GM23338 (cell line): Measurements from ENCODE around the gene KCNK3. TPM values are rescaled to one million over a fixed set of nuclear protein-coding genes. Genes with fewer than 3 reads are reported as not detected.

Experiments
- ATAC-seq: fragments of 200-7000 bp; cut with Tn5 transposase; 3 replicates; pipeline ENCODE4 v1.9.1; 2020
- DNase-seq: peaks from one replicate; pipeline ENCODE4 v3.0.0-alpha.2; 2015; ENCODE audit warnings: low spot score
- H2AFZ ChIP-seq: fragments of 200-600 bp; sonication (generic); 2 replicates; pipeline ENCODE4 v1.8.0; 2016; ENCODE audit warnings: antibody characterized with exemption, mild to moderate bottlenecking, moderate library complexity
- H3F3A ChIP-seq: fragments of 200-600 bp; sonication (generic); replicated peaks from 2 replicates; pipeline ENCODE4 v1.8.0; 2017; ENCODE audit warnings: antibody characterized with exemption, mixed run types, low read depth
- H3K27ac ChIP-seq: fragments of 200-600 bp; sonication (generic); 2 replicates; pipeline ENCODE4 v1.6.1; 2016; ENCODE audit warnings: low read depth
- H3K27me3 ChIP-seq: fragments of 200-600 bp; sonication (generic); 2 replicates; pipeline ENCODE4 v1.8.0; 2016; ENCODE audit warnings: mild to moderate bottlenecking, mixed run types, moderate library complexity; ENCODE audit not compliant: insufficient read depth
- H3K36me3 ChIP-seq: fragments of 200-600 bp; sonication (generic); 2 replicates; pipeline ENCODE4 v1.8.0; 2016; ENCODE audit warnings: mild to moderate bottlenecking; ENCODE audit not compliant: insufficient read depth
- H3K4me1 ChIP-seq: fragments of 200-600 bp; sonication (generic); 2 replicates; pipeline ENCODE4 v1.8.0; 2016; ENCODE audit warnings: mild to moderate bottlenecking, moderate library complexity; ENCODE audit not compliant: insufficient read depth
- H3K4me2 ChIP-seq: fragments of 200-600 bp; sonication (generic); 2 replicates; pipeline ENCODE4 v1.7.1; 2017; ENCODE audit warnings: mixed run types
- H3K4me3 ChIP-seq: fragments of 200-600 bp; sonication (generic); 2 replicates; pipeline ENCODE4 v1.6.1; 2016; ENCODE audit warnings: mixed run types
- H3K79me2 ChIP-seq: fragments of 200-600 bp; sonication (generic); replicated peaks from 2 replicates; pipeline ENCODE4 v1.8.0; 2017; ENCODE audit warnings: mild to moderate bottlenecking; ENCODE audit not compliant: insufficient read depth
- H3K9me2 ChIP-seq: fragments of 200-600 bp; sonication (generic); 2 replicates; pipeline ENCODE4 v1.8.0; 2017; ENCODE audit not compliant: insufficient read depth
- H4K20me1 ChIP-seq: fragments of 200-600 bp; sonication (generic); replicated peaks from 2 replicates; pipeline ENCODE4 v1.8.0; 2017; ENCODE audit warnings: mild to moderate bottlenecking; ENCODE audit not compliant: insufficient read depth
- H3K27ac Mint-ChIP-seq: 2 replicates; pipeline ENCODE4 v1.8.0; 2020; ENCODE audit warnings: inconsistent platforms, mild to moderate bottlenecking, moderate library complexity, mixed read lengths
- H3K27me3 Mint-ChIP-seq: 3 replicates; pipeline ENCODE4 v1.8.0; 2022; ENCODE audit warnings: low read depth, mild to moderate bottlenecking, moderate library complexity, mixed read lengths, inconsistent platforms; ENCODE audit not compliant: insufficient read depth, poor library complexity
- H3K36me3 Mint-ChIP-seq: 3 replicates; pipeline ENCODE4 v1.8.0; 2021; ENCODE audit warnings: low read depth, mild to moderate bottlenecking, inconsistent platforms, moderate library complexity, mixed read lengths
- H3K4me1 Mint-ChIP-seq: 3 replicates; pipeline ENCODE4 v1.8.0; 2020; ENCODE audit warnings: mild to moderate bottlenecking, inconsistent platforms, mixed read lengths
- H3K4me3 Mint-ChIP-seq: 3 replicates; pipeline ENCODE4 v1.8.0; 2021; ENCODE audit warnings: moderate library complexity, mild to moderate bottlenecking, inconsistent platforms, mixed read lengths
- H3K9me3 Mint-ChIP-seq: 3 replicates; pipeline ENCODE4 v1.8.0; 2020; ENCODE audit warnings: moderate library complexity, mild to moderate bottlenecking, inconsistent platforms, mixed read lengths
- EZH2 ChIP-seq: fragments of 200-600 bp; sonication (generic); IDR thresholded peaks from one replicate; pipeline ENCODE4 v1.8.0; 2017; ENCODE audit warnings: antibody characterized with exemption, mild to moderate bottlenecking, low read depth; ENCODE audit not compliant: unreplicated experiment
- EZH2phosphoT487 ChIP-seq: fragments of 200-600 bp; sonication (generic); IDR thresholded peaks from one replicate; pipeline ENCODE4 v1.8.1; 2018; ENCODE audit warnings: antibody characterized with exemption; ENCODE audit not compliant: unreplicated experiment
- JUNB ChIP-seq: IDR thresholded peaks from one replicate; pipeline ENCODE4 v1.6.1; 2016; ENCODE audit warnings: antibody characterized with exemption; ENCODE audit not compliant: unreplicated experiment
- ZNF114 ChIP-seq: fragments of 250-450 bp; sonication (Bioruptor Pico); IDR thresholded peaks from 2 replicates; pipeline ENCODE4 v1.5.0; 2020; ENCODE audit warnings: mild to moderate bottlenecking, moderate library complexity
- polyA plus RNA-seq: library from polyadenylated mRNA; unstranded; fragments of >200 nt; fragmentation: Nextera tagmentation; extraction: Ambion mirVana; gene quantifications from 2 replicates; pipeline ENCODE4 v1.2.1, GENCODE V29; 2016
- total RNA-seq: library from RNA; depleted of rRNA; stranded (reverse); fragments of >200 nt; shearing (Covaris generic); gene quantifications from 2 replicates; pipeline ENCODE4 v1.2.3, GENCODE V29; 2014
- TF ChIP-seq, protein P1 (sequence below): IDR thresholded peaks from one replicate; pipeline ENCODE4 v1.6.1; 2018; ENCODE audit warnings: antibody characterized with exemption; ENCODE audit not compliant: unreplicated experiment
- TF ChIP-seq, protein P2 (sequence below), 2 experiments: fragments of 200-600 bp in 1 of 2; sonication (generic) in 1 of 2; conservative IDR thresholded peaks; 2 replicates each; pipeline versions ENCODE4 v1.5.1 to v1.6.1; 2016 to 2017; ENCODE audit warnings: antibody characterized with exemption in 2 of 2, low read depth in 2 of 2, mild to moderate bottlenecking in 2 of 2, moderate library complexity in 1 of 2
- TF ChIP-seq, protein P3 (sequence below): fragments of 250-450 bp; sonication (Bioruptor Pico); IDR thresholded peaks from 2 replicates; pipeline ENCODE4 v1.5.0; 2020; ENCODE audit warnings: mild to moderate bottlenecking, moderate library complexity

The KCNK3 gene
- total and polyA plus RNA-seq, 2 experiments from 2014 or later = not detected

- no peaks in the 10 kb centered on the region for H3K4me1 ChIP-seq
- TF ChIP-seq, protein P1, sequence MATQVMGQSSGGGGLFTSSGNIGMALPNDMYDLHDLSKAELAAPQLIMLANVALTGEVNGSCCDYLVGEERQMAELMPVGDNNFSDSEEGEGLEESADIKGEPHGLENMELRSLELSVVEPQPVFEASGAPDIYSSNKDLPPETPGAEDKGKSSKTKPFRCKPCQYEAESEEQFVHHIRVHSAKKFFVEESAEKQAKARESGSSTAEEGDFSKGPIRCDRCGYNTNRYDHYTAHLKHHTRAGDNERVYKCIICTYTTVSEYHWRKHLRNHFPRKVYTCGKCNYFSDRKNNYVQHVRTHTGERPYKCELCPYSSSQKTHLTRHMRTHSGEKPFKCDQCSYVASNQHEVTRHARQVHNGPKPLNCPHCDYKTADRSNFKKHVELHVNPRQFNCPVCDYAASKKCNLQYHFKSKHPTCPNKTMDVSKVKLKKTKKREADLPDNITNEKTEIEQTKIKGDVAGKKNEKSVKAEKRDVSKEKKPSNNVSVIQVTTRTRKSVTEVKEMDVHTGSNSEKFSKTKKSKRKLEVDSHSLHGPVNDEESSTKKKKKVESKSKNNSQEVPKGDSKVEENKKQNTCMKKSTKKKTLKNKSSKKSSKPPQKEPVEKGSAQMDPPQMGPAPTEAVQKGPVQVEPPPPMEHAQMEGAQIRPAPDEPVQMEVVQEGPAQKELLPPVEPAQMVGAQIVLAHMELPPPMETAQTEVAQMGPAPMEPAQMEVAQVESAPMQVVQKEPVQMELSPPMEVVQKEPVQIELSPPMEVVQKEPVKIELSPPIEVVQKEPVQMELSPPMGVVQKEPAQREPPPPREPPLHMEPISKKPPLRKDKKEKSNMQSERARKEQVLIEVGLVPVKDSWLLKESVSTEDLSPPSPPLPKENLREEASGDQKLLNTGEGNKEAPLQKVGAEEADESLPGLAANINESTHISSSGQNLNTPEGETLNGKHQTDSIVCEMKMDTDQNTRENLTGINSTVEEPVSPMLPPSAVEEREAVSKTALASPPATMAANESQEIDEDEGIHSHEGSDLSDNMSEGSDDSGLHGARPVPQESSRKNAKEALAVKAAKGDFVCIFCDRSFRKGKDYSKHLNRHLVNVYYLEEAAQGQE = no peak
- TF ChIP-seq EZH2phosphoT487 = no peak
- TF ChIP-seq, protein P2, sequence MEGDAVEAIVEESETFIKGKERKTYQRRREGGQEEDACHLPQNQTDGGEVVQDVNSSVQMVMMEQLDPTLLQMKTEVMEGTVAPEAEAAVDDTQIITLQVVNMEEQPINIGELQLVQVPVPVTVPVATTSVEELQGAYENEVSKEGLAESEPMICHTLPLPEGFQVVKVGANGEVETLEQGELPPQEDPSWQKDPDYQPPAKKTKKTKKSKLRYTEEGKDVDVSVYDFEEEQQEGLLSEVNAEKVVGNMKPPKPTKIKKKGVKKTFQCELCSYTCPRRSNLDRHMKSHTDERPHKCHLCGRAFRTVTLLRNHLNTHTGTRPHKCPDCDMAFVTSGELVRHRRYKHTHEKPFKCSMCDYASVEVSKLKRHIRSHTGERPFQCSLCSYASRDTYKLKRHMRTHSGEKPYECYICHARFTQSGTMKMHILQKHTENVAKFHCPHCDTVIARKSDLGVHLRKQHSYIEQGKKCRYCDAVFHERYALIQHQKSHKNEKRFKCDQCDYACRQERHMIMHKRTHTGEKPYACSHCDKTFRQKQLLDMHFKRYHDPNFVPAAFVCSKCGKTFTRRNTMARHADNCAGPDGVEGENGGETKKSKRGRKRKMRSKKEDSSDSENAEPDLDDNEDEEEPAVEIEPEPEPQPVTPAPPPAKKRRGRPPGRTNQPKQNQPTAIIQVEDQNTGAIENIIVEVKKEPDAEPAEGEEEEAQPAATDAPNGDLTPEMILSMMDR (conservative IDR thresholded peaks at IDR 0.05; ENCODE audit: low read depth in 2 of 2) = no peak
- TF ChIP-seq, protein P3, sequence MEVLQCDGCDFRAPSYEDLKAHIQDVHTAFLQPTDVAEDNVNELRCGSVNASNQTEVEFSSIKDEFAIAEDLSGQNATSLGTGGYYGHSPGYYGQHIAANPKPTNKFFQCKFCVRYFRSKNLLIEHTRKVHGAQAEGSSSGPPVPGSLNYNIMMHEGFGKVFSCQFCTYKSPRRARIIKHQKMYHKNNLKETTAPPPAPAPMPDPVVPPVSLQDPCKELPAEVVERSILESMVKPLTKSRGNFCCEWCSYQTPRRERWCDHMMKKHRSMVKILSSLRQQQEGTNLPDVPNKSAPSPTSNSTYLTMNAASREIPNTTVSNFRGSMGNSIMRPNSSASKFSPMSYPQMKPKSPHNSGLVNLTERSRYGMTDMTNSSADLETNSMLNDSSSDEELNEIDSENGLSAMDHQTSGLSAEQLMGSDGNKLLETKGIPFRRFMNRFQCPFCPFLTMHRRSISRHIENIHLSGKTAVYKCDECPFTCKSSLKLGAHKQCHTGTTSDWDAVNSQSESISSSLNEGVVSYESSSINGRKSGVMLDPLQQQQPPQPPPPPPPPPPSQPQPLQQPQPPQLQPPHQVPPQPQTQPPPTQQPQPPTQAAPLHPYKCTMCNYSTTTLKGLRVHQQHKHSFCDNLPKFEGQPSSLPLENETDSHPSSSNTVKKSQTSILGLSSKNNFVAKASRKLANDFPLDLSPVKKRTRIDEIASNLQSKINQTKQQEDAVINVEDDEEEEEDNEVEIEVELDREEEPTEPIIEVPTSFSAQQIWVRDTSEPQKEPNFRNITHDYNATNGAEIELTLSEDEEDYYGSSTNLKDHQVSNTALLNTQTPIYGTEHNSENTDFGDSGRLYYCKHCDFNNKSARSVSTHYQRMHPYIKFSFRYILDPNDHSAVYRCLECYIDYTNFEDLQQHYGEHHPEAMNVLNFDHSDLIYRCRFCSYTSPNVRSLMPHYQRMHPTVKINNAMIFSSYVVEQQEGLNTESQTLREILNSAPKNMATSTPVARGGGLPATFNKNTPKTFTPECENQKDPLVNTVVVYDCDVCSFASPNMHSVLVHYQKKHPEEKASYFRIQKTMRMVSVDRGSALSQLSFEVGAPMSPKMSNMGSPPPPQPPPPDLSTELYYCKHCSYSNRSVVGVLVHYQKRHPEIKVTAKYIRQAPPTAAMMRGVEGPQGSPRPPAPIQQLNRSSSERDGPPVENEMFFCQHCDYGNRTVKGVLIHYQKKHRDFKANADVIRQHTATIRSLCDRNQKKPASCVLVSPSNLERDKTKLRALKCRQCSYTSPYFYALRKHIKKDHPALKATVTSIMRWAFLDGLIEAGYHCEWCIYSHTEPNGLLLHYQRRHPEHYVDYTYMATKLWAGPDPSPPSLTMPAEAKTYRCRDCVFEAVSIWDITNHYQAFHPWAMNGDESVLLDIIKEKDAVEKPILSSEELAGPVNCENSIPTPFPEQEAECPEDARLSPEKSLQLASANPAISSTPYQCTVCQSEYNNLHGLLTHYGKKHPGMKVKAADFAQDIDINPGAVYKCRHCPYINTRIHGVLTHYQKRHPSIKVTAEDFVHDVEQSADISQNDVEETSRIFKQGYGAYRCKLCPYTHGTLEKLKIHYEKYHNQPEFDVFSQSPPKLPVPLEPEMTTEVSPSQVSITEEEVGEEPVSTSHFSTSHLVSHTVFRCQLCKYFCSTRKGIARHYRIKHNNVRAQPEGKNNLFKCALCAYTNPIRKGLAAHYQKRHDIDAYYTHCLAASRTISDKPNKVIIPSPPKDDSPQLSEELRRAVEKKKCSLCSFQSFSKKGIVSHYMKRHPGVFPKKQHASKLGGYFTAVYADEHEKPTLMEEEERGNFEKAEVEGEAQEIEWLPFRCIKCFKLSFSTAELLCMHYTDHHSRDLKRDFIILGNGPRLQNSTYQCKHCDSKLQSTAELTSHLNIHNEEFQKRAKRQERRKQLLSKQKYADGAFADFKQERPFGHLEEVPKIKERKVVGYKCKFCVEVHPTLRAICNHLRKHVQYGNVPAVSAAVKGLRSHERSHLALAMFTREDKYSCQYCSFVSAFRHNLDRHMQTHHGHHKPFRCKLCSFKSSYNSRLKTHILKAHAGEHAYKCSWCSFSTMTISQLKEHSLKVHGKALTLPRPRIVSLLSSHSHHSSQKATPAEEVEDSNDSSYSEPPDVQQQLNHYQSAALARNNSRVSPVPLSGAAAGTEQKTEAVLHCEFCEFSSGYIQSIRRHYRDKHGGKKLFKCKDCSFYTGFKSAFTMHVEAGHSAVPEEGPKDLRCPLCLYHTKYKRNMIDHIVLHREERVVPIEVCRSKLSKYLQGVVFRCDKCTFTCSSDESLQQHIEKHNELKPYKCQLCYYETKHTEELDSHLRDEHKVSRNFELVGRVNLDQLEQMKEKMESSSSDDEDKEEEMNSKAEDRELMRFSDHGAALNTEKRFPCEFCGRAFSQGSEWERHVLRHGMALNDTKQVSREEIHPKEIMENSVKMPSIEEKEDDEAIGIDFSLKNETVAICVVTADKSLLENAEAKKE (CRISPR knock-in tag) = no peak
- no peak for TF ChIP-seq EZH2
- TF ChIP-seq ZNF114 (CRISPR knock-in tag) = no peak
- TF ChIP-seq JUNB = no peak
- Mint-ChIP-seq H3K27me3 (peaks cover 5% of the 10 kb centered on the region), H3K4me1 (peaks cover 4% of the 10 kb centered on the region; the same call in 2 of the 3 replicates), H3K36me3 (peaks cover 12% of the 10 kb centered on the region; the same call in 2 of the 3 replicates), H3K27ac (no peak overlapping the region), H3K9me3 (no peaks in the 10 kb centered on the region), H3K4me3 (no peak overlapping the region)
- no peak overlapping the region for H3K4me2 ChIP-seq
- no peaks in the 10 kb centered on the region for H3K9me2 ChIP-seq
- H3K4me3 ChIP-seq = no peak overlapping the region
- no peaks in the 10 kb centered on the region for H3K79me2 ChIP-seq
- H4K20me1 ChIP-seq = peaks cover 7% of the 10 kb centered on the region; the same call in 1 of the 2 replicates
- H3K36me3 ChIP-seq = no peaks in the 10 kb centered on the region
- ATAC-seq (no peak), DNase-seq (no peak)
- no peak overlapping the region for H3K27ac ChIP-seq
- H3K27me3 ChIP-seq = no peaks in the 10 kb centered on the region
- no peaks in the 10 kb centered on the region for H3F3A ChIP-seq
- no peak overlapping the region for H2AFZ ChIP-seq
Observed at GRCh38 chr2:26776195-26776800, 83.8 kb downstream of the KCNK3 start.
